PFSK-1 (cell line): ENCODE results near the gene STEAP1B.

ENCODE experiments used
- FOXP2 ChIP-seq: optimal IDR thresholded peaks from 2 replicates; pipeline ENCODE3; 2011; ENCODE audit warnings: borderline replicate concordance, control low read depth, inconsistent platforms; ENCODE audit not compliant: insufficient read depth; ENCODE audit errors: extremely low read length, extremely low read depth
- POLR2AphosphoS5 ChIP-seq: IDR thresholded peaks from 2 replicates; pipeline ENCODE4 v1.6.1; 2012; ENCODE audit warnings: low read depth, mild to moderate bottlenecking, control low read depth, low read length, moderate library complexity
- SIN3A ChIP-seq: IDR thresholded peaks from 2 replicates; pipeline ENCODE4 v1.6.1; 2012; ENCODE audit warnings: mild to moderate bottlenecking, low read length, moderate library complexity, borderline replicate concordance; ENCODE audit not compliant: insufficient read depth
- TAF1 ChIP-seq: IDR thresholded peaks from 2 replicates; pipeline ENCODE4 v1.6.1; 2012; ENCODE audit warnings: low read length, control low read depth, borderline replicate concordance; ENCODE audit not compliant: insufficient read depth

DNA sequence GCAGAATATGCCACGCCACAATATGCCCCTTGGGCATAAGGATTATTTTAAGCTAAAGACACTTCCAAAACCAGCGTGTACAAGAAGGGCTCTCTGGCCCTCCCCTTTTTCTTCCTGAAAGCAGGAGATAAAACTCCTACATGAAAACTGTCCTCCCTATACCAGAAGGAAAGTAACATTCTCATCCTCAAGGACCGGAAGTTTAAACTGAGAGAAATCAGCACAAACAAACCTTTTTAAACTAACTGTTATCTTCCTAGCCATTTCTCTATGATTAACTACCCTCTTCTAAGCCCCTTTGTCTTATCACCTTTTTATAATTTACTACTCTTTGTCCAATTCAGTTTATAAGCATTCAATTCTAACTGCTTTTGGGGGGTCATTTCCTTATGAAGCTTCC, 126.6 kb downstream of the STEAP1B start:
- TF ChIP-seq FOXP2 (no peak), POLR2AphosphoS5 (no peak), TAF1 (no peak), SIN3A (no peak)
